Kidney (tissue), 14 donors: ENCODE measurements around the gene FAM53A. TPM values are rescaled to one million over a fixed set of nuclear protein-coding genes. Genes with fewer than 3 reads are reported as not detected.

Experiments used
- DNase-seq, 5 donors: peaks; one replicate each; pipeline ENCODE4 v3.0.0-alpha.2; 2013 to 2020
- FAIRE-seq: peaks from 2 replicates; lab custom pipeline; 2012; peaks lifted over from hg19 to GRCh38; lab: Jason Lieb, UNC
- H3K27ac ChIP-seq, 2 donors: one replicate each; pipeline ENCODE4 v1.7.0; 2013; ENCODE audit warnings: low read depth in 2 of 2, low read length in 2 of 2, inconsistent platforms in 1 of 2
- H3K27me3 ChIP-seq: one replicate; pipeline ENCODE4 v1.7.1; 2013; ENCODE audit warnings: low read length, inconsistent platforms; ENCODE audit not compliant: control insufficient read depth, insufficient read depth
- H3K36me3 ChIP-seq, 3 donors: one replicate each; pipeline versions ENCODE4 v1.7.0 to v1.7.1; 2013; ENCODE audit warnings: low read length in 3 of 3, control low read depth in 1 of 3, inconsistent platforms in 1 of 3; ENCODE audit not compliant: insufficient read depth in 3 of 3, control insufficient read depth in 2 of 3
- H3K4me1 ChIP-seq, 3 donors: one replicate each; pipeline versions ENCODE4 v1.7.0 to v1.7.1; 2013; ENCODE audit warnings: low read length in 3 of 3, inconsistent platforms in 1 of 3, low read depth in 1 of 3; ENCODE audit not compliant: control insufficient read depth in 2 of 3, insufficient read depth in 2 of 3
- H3K4me3 ChIP-seq, 3 donors: one replicate each; pipeline versions ENCODE4 v1.7.0 to v1.8.1; 2013; ENCODE audit warnings: low read length in 3 of 3, control low read depth in 1 of 3, inconsistent platforms in 1 of 3
- H3K9ac ChIP-seq, 3 donors: one replicate each; pipeline versions ENCODE4 v1.7.0 to v1.7.1; 2013; ENCODE audit warnings: low read length in 3 of 3, control low read depth in 1 of 3, inconsistent platforms in 1 of 3
- H3K9me3 ChIP-seq, 3 donors: one replicate each; pipeline versions ENCODE4 v1.7.0 to v1.7.1; 2013; ENCODE audit warnings: low read length in 3 of 3, control low read depth in 1 of 3, inconsistent platforms in 1 of 3; ENCODE audit not compliant: control insufficient read depth in 2 of 3, insufficient read depth in 1 of 3
- intact Hi-C: fragments of 100-400 bp; cut with DNase I; formaldehyde crosslinking; loops from one replicate; pipeline ENCODE4 v1.11.1; 2022
- polyA plus RNA-seq: library from polyadenylated mRNA; stranded (reverse); fragments of 350-450 nt; fragmentation: Illumina TruSeq; extraction: RNeasy Lipid Tissue Mini Kit (QIAGEN cat#74804); gene quantifications from one replicate; pipeline ENCODE4 v1.2.3, GENCODE V29; 2014; ENCODE audit warnings: low read depth, low replicate concordance; ENCODE audit not compliant: insufficient read depth
- total RNA-seq: library from RNA; stranded (reverse); fragmentation: NEBNext Ultra II Directional; extraction: Animal tissue kit (Norgen Biotek cat#: 25700); gene quantifications from one replicate; pipeline ENCODE4 v1.2.1, GENCODE V29; 2021
- TF ChIP-seq, protein P1 (sequence below): IDR thresholded peaks from 3 replicates; pipeline ENCODE4 v1.5.1; 2012; ENCODE audit warnings: mild to moderate bottlenecking, moderate library complexity, borderline replicate concordance; ENCODE audit not compliant: insufficient read depth; ENCODE audit errors: extremely low read depth
- donor health status: control.
- donor health status: control.
- donor health status: control.
- donor health status: control.
- donor health status: control.
- donor health status: DM: yes; HTN: yes; CAD: no.
- donor health status: Normal renal cell carcinoma (clear cell type).

FAM53A gene
- total and polyA plus RNA-seq, 2 donors from 2014 or later = 1.2 to 2.9 TPM

DNA sequence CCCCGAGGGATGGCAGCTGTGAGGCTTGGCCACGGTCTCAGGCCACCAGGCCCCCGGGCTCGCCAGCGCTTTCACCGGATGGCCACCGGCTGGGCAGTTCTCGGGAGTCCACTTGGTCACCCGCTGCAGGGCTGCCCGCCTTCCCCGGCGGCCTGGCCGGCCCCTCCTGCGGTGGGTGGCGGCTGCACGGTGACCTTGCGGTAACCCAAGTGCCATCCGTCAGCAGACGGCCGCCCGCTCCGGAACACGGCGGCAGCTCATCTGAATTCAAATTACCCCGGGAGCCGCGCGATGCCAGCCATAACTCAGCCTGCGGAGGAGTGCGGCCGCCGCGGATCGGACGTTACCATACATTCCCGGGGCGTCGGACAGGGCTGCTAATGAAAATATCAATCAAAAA, 60.7 kb downstream of the FAM53A start:
- DNase-seq (peak in 3 of 5 donors; percentile 68 to 78 (median 72)), FAIRE-seq (no peak)
- Histone ChIP-seq H3K4me1 (no peaks in the 10 kb centered on the region), H3K36me3 (no peaks in the 10 kb centered on the region), H3K9ac (no peak overlapping the region), H3K27me3 (no peaks in the 10 kb centered on the region), H3K27ac (no peak overlapping the region), H3K4me3 (no peak overlapping the region), H3K9me3 (no peaks in the 10 kb centered on the region)
- TF ChIP-seq, protein P1, sequence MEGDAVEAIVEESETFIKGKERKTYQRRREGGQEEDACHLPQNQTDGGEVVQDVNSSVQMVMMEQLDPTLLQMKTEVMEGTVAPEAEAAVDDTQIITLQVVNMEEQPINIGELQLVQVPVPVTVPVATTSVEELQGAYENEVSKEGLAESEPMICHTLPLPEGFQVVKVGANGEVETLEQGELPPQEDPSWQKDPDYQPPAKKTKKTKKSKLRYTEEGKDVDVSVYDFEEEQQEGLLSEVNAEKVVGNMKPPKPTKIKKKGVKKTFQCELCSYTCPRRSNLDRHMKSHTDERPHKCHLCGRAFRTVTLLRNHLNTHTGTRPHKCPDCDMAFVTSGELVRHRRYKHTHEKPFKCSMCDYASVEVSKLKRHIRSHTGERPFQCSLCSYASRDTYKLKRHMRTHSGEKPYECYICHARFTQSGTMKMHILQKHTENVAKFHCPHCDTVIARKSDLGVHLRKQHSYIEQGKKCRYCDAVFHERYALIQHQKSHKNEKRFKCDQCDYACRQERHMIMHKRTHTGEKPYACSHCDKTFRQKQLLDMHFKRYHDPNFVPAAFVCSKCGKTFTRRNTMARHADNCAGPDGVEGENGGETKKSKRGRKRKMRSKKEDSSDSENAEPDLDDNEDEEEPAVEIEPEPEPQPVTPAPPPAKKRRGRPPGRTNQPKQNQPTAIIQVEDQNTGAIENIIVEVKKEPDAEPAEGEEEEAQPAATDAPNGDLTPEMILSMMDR = no peak
- intact Hi-C loops = loop anchor here (10.0 kb wide), 1 partner anchor 269 kb away; no protein-coding TSS in a partner anchor

- intact Hi-C loops = loop anchor here (10.0 kb wide), 1 partner anchor 268 kb away; no protein-coding TSS in a partner anchor
- Histone ChIP-seq H3K36me3 (no peaks in the 10 kb centered on the region), H3K4me1 (no peaks in the 10 kb centered on the region), H3K27ac (no peak overlapping the region), H3K4me3 (no peak overlapping the region), H3K9me3 (no peaks in the 10 kb centered on the region), H3K9ac (no peak overlapping the region), H3K27me3 (no peaks in the 10 kb centered on the region)
- FAIRE-seq (no peak), DNase-seq (no peak)
- TF ChIP-seq, protein P1 = no peak
Observed at GRCh38 chr4:1622956-1623355, 61.2 kb downstream of the FAM53A start.

DNA sequence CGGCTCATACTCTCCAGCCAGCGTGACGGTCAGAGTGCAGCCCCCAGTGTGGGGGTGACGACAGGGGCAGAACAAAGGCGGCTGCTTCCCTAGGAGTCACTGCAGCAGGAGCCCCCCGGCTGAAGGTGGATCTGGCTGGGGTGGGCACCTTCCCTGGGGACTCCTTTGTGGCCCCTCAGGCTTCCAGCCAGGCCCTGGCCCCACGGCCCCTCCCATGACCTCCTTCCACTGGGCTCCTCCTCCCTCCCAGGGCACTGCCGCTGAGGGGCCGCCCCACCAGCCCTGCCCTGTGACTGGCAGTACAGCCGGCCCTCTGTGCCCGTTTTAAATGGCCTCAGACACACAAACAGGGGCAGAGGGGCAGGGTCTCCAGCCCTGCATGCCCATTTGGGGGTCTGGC, 61.9 kb downstream of the FAM53A start:
- TF ChIP-seq, protein P1 = no peak
- H3K4me3 ChIP-seq = no peak overlapping the region
- FAIRE-seq (no peak), DNase-seq (no peak)
- H3K27ac ChIP-seq = no peak overlapping the region
- intact Hi-C loops = loop anchor here (10.0 kb wide), 1 partner anchor 267 kb away; no protein-coding TSS in a partner anchor
- H3K9ac ChIP-seq = no peak overlapping the region
- H3K4me1 ChIP-seq = no peaks in the 10 kb centered on the region
- no peaks in the 10 kb centered on the region for H3K9me3 ChIP-seq
- H3K27me3 ChIP-seq = no peaks in the 10 kb centered on the region
- H3K36me3 ChIP-seq = no peaks in the 10 kb centered on the region

DNA sequence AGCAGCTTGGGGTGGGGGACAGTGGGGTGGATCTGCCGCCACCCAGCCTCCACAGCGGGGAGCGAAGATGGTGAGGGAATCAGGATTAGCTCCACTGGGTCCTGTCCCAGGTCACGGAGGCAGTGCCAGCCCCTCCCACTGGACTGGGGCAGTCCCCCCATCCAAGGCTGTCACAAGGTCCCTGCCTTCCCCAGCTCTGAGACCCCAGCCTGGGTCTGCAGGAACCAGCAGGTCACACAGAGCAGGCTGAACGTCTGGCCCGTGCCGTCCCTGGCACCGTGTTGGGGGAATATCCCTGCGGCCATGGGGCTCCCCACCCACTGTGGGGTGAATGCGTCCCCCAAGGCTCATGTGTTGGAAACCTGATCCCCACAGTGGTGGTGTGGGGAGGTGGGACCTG, 62.6 kb downstream of the FAM53A start:
- Histone ChIP-seq H3K27me3 (no peaks in the 10 kb centered on the region), H3K27ac (no peak overlapping the region), H3K9ac (no peak overlapping the region), H3K4me3 (no peak overlapping the region), H3K36me3 (no peaks in the 10 kb centered on the region), H3K4me1 (no peaks in the 10 kb centered on the region), H3K9me3 (no peaks in the 10 kb centered on the region)
- intact Hi-C loops = loop anchor here (10.0 kb wide), 1 partner anchor 267 kb away; no protein-coding TSS in a partner anchor
- DNase-seq (no peak), FAIRE-seq (no peak)
- TF ChIP-seq, protein P1 = no peak
